ENCODE data around the gene GPC2. TPM values are rescaled to one million over a fixed set of nuclear protein-coding genes. Genes with fewer than 3 reads are reported as not detected.

GPC2 gene
- total RNA-seq, 1 experiment from 2014 or later = 23.3 TPM

- ChIA-PET POLR2A (ENCODE audit: low non-redundant PET) (interaction anchor here (0.6 kb wide), 1 partner anchor 26 kb away, joined by 9 read pairs; no protein-coding TSS in a partner anchor), CTCF (interaction anchor here (0.6 kb wide), 1 partner anchor 96 kb away, joined by 5 read pairs; no protein-coding TSS in a partner anchor)
- Histone ChIP-seq H3K4me1 (ENCODE audit: insufficient read depth, low read length, poor library complexity, severe bottlenecking) (peaks cover 14% of the 10 kb centered on the region), H3K36me3 (ENCODE audit: insufficient read depth, low read length, poor library complexity, severe bottlenecking) (no peaks in the 10 kb centered on the region), H3K9me3 (ENCODE audit: low read depth, low read length, poor library complexity, severe bottlenecking) (no peaks in the 10 kb centered on the region), H3K27ac (ENCODE audit: low read depth, low read length, poor library complexity, severe bottlenecking) (no peak overlapping the region), H3K4me3 (ENCODE audit: low read depth, low read length, poor library complexity, severe bottlenecking) (no peak overlapping the region), H3K27me3 (replicated peaks; ENCODE audit: insufficient read depth, low read depth, low read length, poor library complexity) (no peaks in the 10 kb centered on the region)
- intact Hi-C loops (cut with micrococcal nuclease; ENCODE audit: unreplicated experiment) = no loop called here
- BruUV-seq (replicated peaks) = no TSS peak
- TF ChIP-seq, protein P1, sequence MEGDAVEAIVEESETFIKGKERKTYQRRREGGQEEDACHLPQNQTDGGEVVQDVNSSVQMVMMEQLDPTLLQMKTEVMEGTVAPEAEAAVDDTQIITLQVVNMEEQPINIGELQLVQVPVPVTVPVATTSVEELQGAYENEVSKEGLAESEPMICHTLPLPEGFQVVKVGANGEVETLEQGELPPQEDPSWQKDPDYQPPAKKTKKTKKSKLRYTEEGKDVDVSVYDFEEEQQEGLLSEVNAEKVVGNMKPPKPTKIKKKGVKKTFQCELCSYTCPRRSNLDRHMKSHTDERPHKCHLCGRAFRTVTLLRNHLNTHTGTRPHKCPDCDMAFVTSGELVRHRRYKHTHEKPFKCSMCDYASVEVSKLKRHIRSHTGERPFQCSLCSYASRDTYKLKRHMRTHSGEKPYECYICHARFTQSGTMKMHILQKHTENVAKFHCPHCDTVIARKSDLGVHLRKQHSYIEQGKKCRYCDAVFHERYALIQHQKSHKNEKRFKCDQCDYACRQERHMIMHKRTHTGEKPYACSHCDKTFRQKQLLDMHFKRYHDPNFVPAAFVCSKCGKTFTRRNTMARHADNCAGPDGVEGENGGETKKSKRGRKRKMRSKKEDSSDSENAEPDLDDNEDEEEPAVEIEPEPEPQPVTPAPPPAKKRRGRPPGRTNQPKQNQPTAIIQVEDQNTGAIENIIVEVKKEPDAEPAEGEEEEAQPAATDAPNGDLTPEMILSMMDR (conservative IDR thresholded peaks at IDR 0.05; ENCODE audit: low read depth, low read length) = no peak
- no peak for TF ChIP-seq EZH2 (IDR thresholded peaks at IDR 0.05; ENCODE audit: borderline replicate concordance, low read depth, low read length, poor library complexity, severe bottlenecking)
- no peak for DNase-seq (ENCODE audit: low spot score)
These were observed 55.1 kb downstream of the GPC2 start for GRCh38 chr7:100122067-100122466.

- Histone ChIP-seq H3K36me3 (ENCODE audit: insufficient read depth, low read length, poor library complexity, severe bottlenecking) (peaks cover 2% of the 10 kb centered on the region), H3K9me3 (ENCODE audit: low read depth, low read length, poor library complexity, severe bottlenecking) (no peaks in the 10 kb centered on the region), H3K4me1 (ENCODE audit: insufficient read depth, low read length, poor library complexity, severe bottlenecking) (peaks cover 9% of the 10 kb centered on the region), H3K27ac (ENCODE audit: low read depth, low read length, poor library complexity, severe bottlenecking) (peak overlapping the region; percentile 18), H3K4me3 (ENCODE audit: low read depth, low read length, poor library complexity, severe bottlenecking) (peak overlapping the region; percentile 63), H3K27me3 (replicated peaks; ENCODE audit: insufficient read depth, low read depth, low read length, poor library complexity) (no peaks in the 10 kb centered on the region)
- BruUV-seq (replicated peaks) = no TSS peak
- CTCF ChIA-PET = no interaction called here
- no peak for DNase-seq (ENCODE audit: low spot score)
- intact Hi-C loops (cut with micrococcal nuclease; ENCODE audit: unreplicated experiment) = no loop called here
- POLR2A ChIA-PET (ENCODE audit: low non-redundant PET) = no interaction called here
- TF ChIP-seq, protein P1 (conservative IDR thresholded peaks at IDR 0.05; ENCODE audit: low read depth, low read length) = no peak
- no peak for TF ChIP-seq EZH2 (IDR thresholded peaks at IDR 0.05; ENCODE audit: borderline replicate concordance, low read depth, low read length, poor library complexity, severe bottlenecking)
These were observed 56.5 kb downstream of the GPC2 start for GRCh38 chr7:100120733-100121036.

DNA sequence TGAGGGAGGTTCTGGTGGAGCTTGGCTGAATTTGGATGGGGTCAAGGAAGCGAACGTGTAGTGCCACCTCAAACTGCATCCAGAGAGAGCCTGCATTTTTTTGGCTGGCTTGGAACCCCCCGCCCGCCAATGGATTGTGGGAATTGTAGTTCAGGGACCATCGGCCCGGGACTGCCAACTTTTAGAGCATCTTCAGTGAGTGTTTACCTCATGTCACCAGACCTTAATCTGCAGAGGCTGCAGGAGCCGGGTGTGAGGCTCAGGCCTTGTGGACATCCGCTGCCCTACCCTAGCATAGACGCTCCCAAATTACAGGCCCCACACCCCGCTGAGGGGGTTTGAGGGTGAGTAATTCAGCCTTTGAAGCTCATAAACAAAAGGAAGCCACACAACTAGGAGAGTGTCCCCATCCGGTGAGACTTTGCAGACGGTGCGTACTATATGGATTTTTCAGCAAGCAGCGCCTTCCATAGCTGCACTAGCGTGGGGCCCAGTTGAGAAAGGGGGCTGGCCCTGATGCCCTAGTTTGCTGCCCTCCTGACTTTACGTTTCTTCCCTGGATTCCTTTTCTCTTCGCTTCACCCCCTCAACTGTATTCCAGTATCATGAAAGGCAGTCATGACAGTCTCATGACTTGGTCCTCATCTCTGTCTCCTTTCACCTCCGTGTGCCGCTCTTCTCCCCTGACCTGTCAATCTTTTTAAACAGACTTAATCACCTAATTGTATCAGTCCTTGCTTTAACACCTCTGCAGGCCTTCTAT, 57.0 kb downstream of the GPC2 start:
- Histone ChIP-seq H3K27ac (ENCODE audit: low read depth, low read length, poor library complexity, severe bottlenecking) (peak overlapping the region; percentile 94), H3K27me3 (replicated peaks; ENCODE audit: insufficient read depth, low read depth, low read length, poor library complexity) (no peaks in the 10 kb centered on the region), H3K9me3 (ENCODE audit: low read depth, low read length, poor library complexity, severe bottlenecking) (no peaks in the 10 kb centered on the region), H3K36me3 (ENCODE audit: insufficient read depth, low read length, poor library complexity, severe bottlenecking) (peaks cover 2% of the 10 kb centered on the region), H3K4me3 (ENCODE audit: low read depth, low read length, poor library complexity, severe bottlenecking) (peak overlapping the region; percentile 63), H3K4me1 (ENCODE audit: insufficient read depth, low read length, poor library complexity, severe bottlenecking) (peaks cover 9% of the 10 kb centered on the region)
- POLR2A ChIA-PET (ENCODE audit: low non-redundant PET) = no interaction called here
- TF ChIP-seq, protein P1 (conservative IDR thresholded peaks at IDR 0.05; ENCODE audit: low read depth, low read length) = no peak
- TF ChIP-seq EZH2 (IDR thresholded peaks at IDR 0.05; ENCODE audit: borderline replicate concordance, low read depth, low read length, poor library complexity, severe bottlenecking) = no peak
- no TSS peak for BruUV-seq (replicated peaks)
- intact Hi-C loops (cut with micrococcal nuclease; ENCODE audit: unreplicated experiment) = no loop called here
- peak; percentile 88 for DNase-seq (ENCODE audit: low spot score)
- CTCF ChIA-PET = no interaction called here

Small RNA genes lying within 50 kb of the gene (microRNA-seq; reads per million reads assigned to microRNA genes)
- gene MIR4658 = not detected

Other genes starting within 250 kb of the GPC2 start
- not detected in 2 replicates for gene GJC3, start 247.8 kb downstream of the GPC2 start, total RNA-seq (2021)
- gene AZGP1, start 201.3 kb downstream of the GPC2 start, total RNA-seq (2021) = not detected in 2 replicates
- 66.5 and 69.5 TPM in 2 replicates for gene ZKSCAN1, start 161.8 kb downstream of the GPC2 start, total RNA-seq (2021)
- 17.2 and 21.7 TPM in 2 replicates for gene ZSCAN21, start 127.6 kb downstream of the GPC2 start, total RNA-seq (2021)
- 50.2 and 50.8 TPM in 2 replicates for gene ZNF3, start 95.7 kb downstream of the GPC2 start, total RNA-seq (2021)
- 155 and 166 TPM in 2 replicates for gene COPS6, start 88.4 kb downstream of the GPC2 start, total RNA-seq (2021)
- 399 and 418 TPM in 2 replicates for gene MCM7, start 76.0 kb downstream of the GPC2 start, total RNA-seq (2021)
- 24.0 and 25.1 TPM in 2 replicates for gene AP4M1, start 75.7 kb downstream of the GPC2 start, total RNA-seq (2021)
- 97.3 and 98.8 TPM in 2 replicates for gene TAF6, start 58.0 kb downstream of the GPC2 start, total RNA-seq (2021)
- 20.2 and 22.2 TPM in 2 replicates for gene CNPY4, start 57.7 kb downstream of the GPC2 start, total RNA-seq (2021)
- gene MBLAC1, start 50.4 kb downstream of the GPC2 start, total RNA-seq (2021) = 3.0 and 3.1 TPM in 2 replicates
- 84.5 and 90.4 TPM in 2 replicates for gene LAMTOR4, start 28.5 kb downstream of the GPC2 start, total RNA-seq (2021)
- gene TRAPPC14, start 18.7 kb downstream of the GPC2 start, total RNA-seq (2021) = 22.6 and 25.7 TPM in 2 replicates
- 3.2 and 3.5 TPM in 2 replicates for gene GAL3ST4, start 8.8 kb downstream of the GPC2 start, total RNA-seq (2021)
- 1.2 and 2.4 TPM in 2 replicates for gene STAG3, start 537 bp upstream of the GPC2 start, total RNA-seq (2021)
- gene PVRIG, start 42.6 kb upstream of the GPC2 start, total RNA-seq (2021) = not detected in 2 replicates
- gene SPDYE3, start 130.3 kb upstream of the GPC2 start, total RNA-seq (2021) = not detected in 2 replicates
- gene PILRB, start 180.7 kb upstream of the GPC2 start, total RNA-seq (2021) = 26.5 and 31.0 TPM in 2 replicates
- gene PILRA, start 196.1 kb upstream of the GPC2 start, total RNA-seq (2021) = 1.5 and 2.0 TPM in 2 replicates

Measured in A673 (cell line).